Measurements from ENCODE around the gene SND1.

DNA sequence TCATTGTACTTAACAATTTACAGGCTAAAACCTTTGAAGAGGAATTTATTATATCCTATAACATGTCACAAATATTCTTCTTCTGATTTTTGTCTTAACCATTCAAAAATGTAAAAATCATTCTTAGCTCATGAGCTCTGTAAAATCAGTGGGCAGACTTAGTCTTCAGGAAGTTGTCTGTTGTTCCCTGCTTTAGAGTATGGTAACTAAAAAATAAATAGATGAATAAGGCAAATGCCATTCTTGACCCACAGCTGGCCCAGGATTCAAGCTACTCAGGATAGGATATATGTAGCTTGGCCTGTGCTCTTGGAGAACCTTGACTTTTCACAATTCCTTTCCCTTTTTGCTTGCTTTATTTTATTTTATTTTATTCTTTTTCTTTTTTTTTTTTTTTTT lies 327.7 kb downstream of the SND1 start:
- TF ChIP-seq, protein P1, sequence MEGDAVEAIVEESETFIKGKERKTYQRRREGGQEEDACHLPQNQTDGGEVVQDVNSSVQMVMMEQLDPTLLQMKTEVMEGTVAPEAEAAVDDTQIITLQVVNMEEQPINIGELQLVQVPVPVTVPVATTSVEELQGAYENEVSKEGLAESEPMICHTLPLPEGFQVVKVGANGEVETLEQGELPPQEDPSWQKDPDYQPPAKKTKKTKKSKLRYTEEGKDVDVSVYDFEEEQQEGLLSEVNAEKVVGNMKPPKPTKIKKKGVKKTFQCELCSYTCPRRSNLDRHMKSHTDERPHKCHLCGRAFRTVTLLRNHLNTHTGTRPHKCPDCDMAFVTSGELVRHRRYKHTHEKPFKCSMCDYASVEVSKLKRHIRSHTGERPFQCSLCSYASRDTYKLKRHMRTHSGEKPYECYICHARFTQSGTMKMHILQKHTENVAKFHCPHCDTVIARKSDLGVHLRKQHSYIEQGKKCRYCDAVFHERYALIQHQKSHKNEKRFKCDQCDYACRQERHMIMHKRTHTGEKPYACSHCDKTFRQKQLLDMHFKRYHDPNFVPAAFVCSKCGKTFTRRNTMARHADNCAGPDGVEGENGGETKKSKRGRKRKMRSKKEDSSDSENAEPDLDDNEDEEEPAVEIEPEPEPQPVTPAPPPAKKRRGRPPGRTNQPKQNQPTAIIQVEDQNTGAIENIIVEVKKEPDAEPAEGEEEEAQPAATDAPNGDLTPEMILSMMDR (IDR thresholded peaks at IDR 0.05) = no peak
- TF ChIP-seq EZH2 (IDR thresholded peaks at IDR 0.05; ENCODE audit: borderline replicate concordance, insufficient read depth, low read depth, low read length, poor library complexity, severe bottlenecking) = no peak

All from B cell (primary cell).